Epidermal melanocyte (primary cell): ENCODE data around the gene C8B.

Experiments used
- DNase-seq: peaks from one replicate; pipeline ENCODE4 v3.0.0; 2011; ENCODE audit warnings: low spot score; ENCODE audit not compliant: insufficient read length

The C8B gene

GRCh38 chr1:56965916-56966697 lies at the start of gene C8B:
Gene C8B (minus strand): TSS chr1:56966015. CDS start chr1:56965948, 67 bp downstream.
- DNase-seq: no peak

GRCh38 chr1:57015071-57015470 lies 49.3 kb upstream of the C8B start:
- DNase-seq: no peak

GRCh38 chr1:57013522-57013921 lies 47.7 kb upstream of the C8B start:
- DNase-seq: no peak

GRCh38 chr1:57012315-57012714 lies 46.5 kb upstream of the C8B start:
- DNase-seq: no peak

- DNase-seq: no peak
Measured at GRCh38 chr1:57010511-57010910, 44.7 kb upstream of the C8B start.

- DNase-seq: no peak
Measured at GRCh38 chr1:57007948-57008347, 42.1 kb upstream of the C8B start.

GRCh38 chr1:57007472-57007871 lies 41.7 kb upstream of the C8B start:
- DNase-seq: no peak

GRCh38 chr1:57003398-57004139 lies 37.8 kb upstream of the C8B start:
- DNase-seq: no peak

GRCh38 chr1:56995414-56996100 lies 29.7 kb upstream of the C8B start:
- DNase-seq: no peak

- DNase-seq: no peak
Measured at GRCh38 chr1:56993475-56993874, 27.7 kb upstream of the C8B start.

GRCh38 chr1:56992318-56993125 lies 26.7 kb upstream of the C8B start:
- DNase-seq: no peak

- DNase-seq: no peak
Measured at GRCh38 chr1:56991576-56991975, 25.8 kb upstream of the C8B start.

GRCh38 chr1:56986397-56986796 lies 20.6 kb upstream of the C8B start:
- no peak for DNase-seq

- DNase-seq: no peak
Measured at GRCh38 chr1:56985857-56986256, 20.0 kb upstream of the C8B start.

- DNase-seq: no peak
Measured at GRCh38 chr1:56983484-56983883, 17.7 kb upstream of the C8B start.

GRCh38 chr1:56979986-56980755 lies 14.4 kb upstream of the C8B start:
- no peak for DNase-seq

GRCh38 chr1:56978819-56979218 lies 13.0 kb upstream of the C8B start:
- no peak for DNase-seq

- no peak for DNase-seq
Measured at GRCh38 chr1:56977910-56978309, 12.1 kb upstream of the C8B start.

- no peak for DNase-seq
Measured at GRCh38 chr1:56975446-56975845, 9.6 kb upstream of the C8B start.

- no peak for DNase-seq
Measured at GRCh38 chr1:56973923-56974742, 8.3 kb upstream of the C8B start.
